IMR-90 (cell line): ENCODE measurements around the gene APP. TPM values are rescaled to one million over a fixed set of nuclear protein-coding genes. Genes with fewer than 3 reads are reported as not detected.

ENCODE experiments used
- ATAC-seq: fragments of 200-7000 bp; cut with Tn5 transposase; 2 replicates; pipeline ENCODE4 v1.9.1; 2020; ENCODE audit warnings: low read depth, mild to moderate bottlenecking, moderate library complexity
- BruUV-seq: library from RNA; stranded (reverse); fragments of 400-500 nt; replicated peaks from 2 replicates; lab custom pipeline; 2021; lab: Mats Ljungman, UMichigan
- CTCF ChIA-PET: fragments of 300-600 bp; formaldehyde crosslinking; extraction: SDS; loops from one replicate; lab custom pipeline; 2021; ENCODE audit warnings: antibody characterized with exemption; lab: Yijun Ruan, JAX
- POLR2A ChIA-PET: fragments of 300-600 bp; sonication (Branson Sonifier 250); formaldehyde crosslinking; loops from one replicate; lab custom pipeline; 2022; ENCODE audit warnings: antibody characterized with exemption; ENCODE audit not compliant: unreplicated experiment; lab: Charles Lee
- DNase-seq: peaks from one replicate; pipeline ENCODE4 v3.0.0; 2013
- H2AFZ ChIP-seq: replicated peaks from 2 replicates; pipeline ENCODE3; 2013; ENCODE audit warnings: low read length, mild to moderate bottlenecking; ENCODE audit not compliant: poor library complexity
- H2AK5ac ChIP-seq: 2 replicates; pipeline ENCODE4 v1.6.1; 2013; ENCODE audit warnings: low read depth, low read length, inconsistent platforms
- H2AK9ac ChIP-seq: replicated peaks from 2 replicates; pipeline ENCODE3; 2013; ENCODE audit warnings: mild to moderate bottlenecking, low read depth, low read length, moderate library complexity; ENCODE audit not compliant: poor library complexity
- H2BK120ac ChIP-seq: 2 replicates; pipeline ENCODE4 v1.6.1; 2013; ENCODE audit warnings: low read depth, low read length, inconsistent platforms
- H2BK15ac ChIP-seq: 3 replicates; pipeline ENCODE4 v1.6.1; 2013; ENCODE audit warnings: low read depth, low read length, inconsistent platforms
- H2BK20ac ChIP-seq: 2 replicates; pipeline ENCODE4 v1.6.1; 2013; ENCODE audit warnings: low read depth, mild to moderate bottlenecking, inconsistent platforms, low read length, moderate library complexity
- H2BK5ac ChIP-seq: 2 replicates; pipeline ENCODE4 v1.6.1; 2013; ENCODE audit warnings: mild to moderate bottlenecking, low read depth, low read length, inconsistent platforms; ENCODE audit not compliant: poor library complexity, severe bottlenecking
- H3K14ac ChIP-seq: replicated peaks from 2 replicates; pipeline ENCODE4 v1.6.1; 2013; ENCODE audit warnings: low read depth, low read length, inconsistent platforms
- H3K18ac ChIP-seq: 2 replicates; pipeline ENCODE4 v1.6.1; 2013; ENCODE audit warnings: low read depth, low read length, control low read depth
- H3K23ac ChIP-seq: 2 replicates; pipeline ENCODE4 v1.6.1; 2013; ENCODE audit warnings: low read depth, low read length, inconsistent platforms
- H3K27ac ChIP-seq: 2 replicates; pipeline ENCODE4 v1.5.1; 2013; ENCODE audit warnings: mild to moderate bottlenecking, control low read depth, low read length; ENCODE audit not compliant: insufficient read depth
- H3K27me3 ChIP-seq: 2 replicates; pipeline ENCODE4 v1.6.1; 2013; ENCODE audit warnings: low read length; ENCODE audit not compliant: control insufficient read depth, insufficient read depth
- H3K36me3 ChIP-seq: 2 replicates; pipeline ENCODE4 v1.6.1; 2013; ENCODE audit warnings: low read length, mixed read lengths; ENCODE audit not compliant: control insufficient read depth, insufficient read depth
- H3K4ac ChIP-seq: 2 replicates; pipeline ENCODE4 v1.6.1; 2013; ENCODE audit warnings: low read depth, low read length, inconsistent platforms
- H3K4me1 ChIP-seq: 2 replicates; pipeline ENCODE4 v1.6.1; 2013; ENCODE audit warnings: low read length, mixed read lengths; ENCODE audit not compliant: control insufficient read depth, insufficient read depth
- H3K4me2 ChIP-seq: 2 replicates; pipeline ENCODE4 v1.6.1; 2013; ENCODE audit warnings: low read depth, mild to moderate bottlenecking, control low read depth, low read length, moderate library complexity
- H3K4me3 ChIP-seq: 2 replicates; pipeline ENCODE4 v1.5.1; 2013; ENCODE audit warnings: low read depth, mild to moderate bottlenecking, control low read depth, low read length, moderate library complexity; ENCODE audit not compliant: insufficient read depth
- H3K56ac ChIP-seq: 2 replicates; pipeline ENCODE4 v1.6.1; 2013; ENCODE audit warnings: low read length, inconsistent platforms; ENCODE audit not compliant: insufficient read depth; ENCODE audit errors: extremely low read depth
- H3K79me1 ChIP-seq, 2 experiments: 2 replicates each; pipeline ENCODE4 v1.6.1; 2013; ENCODE audit warnings: low read length in 2 of 2, inconsistent platforms in 1 of 2, low read depth in 1 of 2
- H3K9ac ChIP-seq: 2 replicates; pipeline ENCODE4 v1.6.1; 2013; ENCODE audit warnings: low read depth, low read length, control low read depth
- H3K9me1 ChIP-seq: 2 replicates; pipeline ENCODE4 v1.6.1; 2013; ENCODE audit warnings: low read length, inconsistent platforms; ENCODE audit not compliant: insufficient read depth
- H3K9me3 ChIP-seq: 2 replicates; pipeline ENCODE4 v1.6.1; 2013; ENCODE audit warnings: low read length; ENCODE audit not compliant: control insufficient read depth, insufficient read depth
- H4K20me1 ChIP-seq: 2 replicates; pipeline ENCODE4 v1.6.1; 2013; ENCODE audit warnings: low read length, inconsistent platforms; ENCODE audit not compliant: insufficient read depth
- H4K5ac ChIP-seq: 2 replicates; pipeline ENCODE4 v1.6.1; 2013; ENCODE audit warnings: mild to moderate bottlenecking, low read depth, low read length, control low read depth
- H4K8ac ChIP-seq, 2 experiments: 2 replicates each; pipeline ENCODE4 v1.6.1; 2013; ENCODE audit warnings: low read depth in 2 of 2, low read length in 2 of 2, control low read depth in 1 of 2, inconsistent platforms in 1 of 2
- H4K91ac ChIP-seq: 2 replicates; pipeline ENCODE4 v1.6.1; 2013; ENCODE audit warnings: low read depth, low read length, inconsistent platforms; ENCODE audit not compliant: insufficient read depth
- CEBPB ChIP-seq: IDR thresholded peaks from 2 replicates; pipeline ENCODE4 v1.6.1; 2012; ENCODE audit warnings: low read depth, low read length, improper control_type of control experiment
- CHD1 ChIP-seq: IDR thresholded peaks from 2 replicates; pipeline ENCODE4 v1.6.1; 2012; ENCODE audit warnings: low read depth, low read length, improper control_type of control experiment
- CTCF ChIP-seq: conservative IDR thresholded peaks from 2 replicates; pipeline ENCODE4 v1.5.1; 2012; ENCODE audit warnings: mild to moderate bottlenecking, low read depth, low read length, improper control_type of control experiment
- ELK1 ChIP-seq: fragments of 150-350 bp; IDR thresholded peaks from 2 replicates; pipeline ENCODE4 v1.6.1; 2016; ENCODE audit warnings: low read depth, mild to moderate bottlenecking, low read length, moderate library complexity, borderline replicate concordance
- MAFK ChIP-seq: IDR thresholded peaks from 2 replicates; pipeline ENCODE4 v1.6.1; 2012; ENCODE audit warnings: low read depth, low read length, improper control_type of control experiment
- MAZ ChIP-seq: IDR thresholded peaks from 2 replicates; pipeline ENCODE4 v1.6.1; 2012; ENCODE audit warnings: low read depth, mild to moderate bottlenecking, low read length, improper control_type of control experiment, moderate library complexity, borderline replicate concordance
- MXI1 ChIP-seq: IDR thresholded peaks from 2 replicates; pipeline ENCODE4 v1.6.1; 2012; ENCODE audit warnings: low read depth, mild to moderate bottlenecking, low read length, moderate library complexity, borderline replicate concordance
- POLR2A ChIP-seq: IDR thresholded peaks from 2 replicates; pipeline ENCODE4 v1.6.1; 2012; ENCODE audit warnings: mild to moderate bottlenecking, low read depth, low read length
- USF2 ChIP-seq: fragments of 150-350 bp; IDR thresholded peaks from 2 replicates; pipeline ENCODE4 v1.6.1; 2017; ENCODE audit warnings: mild to moderate bottlenecking, antibody characterized with exemption, low read length, low read depth
- WGBS, 2 experiments: methylation state at CpG; one replicate each; pipeline versions ENCODE4 v1.1.5 to v1.1.7; 2013; ENCODE audit warnings: missing lambda C conversion rate in 2 of 2; ENCODE audit not compliant: insufficient read length in 1 of 2; ENCODE audit errors: extremely low coverage in 2 of 2; 5-methylcytosine and 5-hydroxymethylcytosine counted together
- dilution Hi-C: fragments of 300-500 bp; cut with HindIII; formaldehyde crosslinking; loops from one replicate; pipeline ENCODE4 v1.14.3; 2018; ENCODE audit warnings: low sequenced_read_pairs; ENCODE audit not compliant: unreplicated experiment
- in situ Hi-C: fragments of 300-500 bp; cut with MboI; formaldehyde crosslinking; loops from 3 replicates; pipeline ENCODE4 v1.14.3; 2019; ENCODE audit warnings: low sequenced_read_pairs, inconsistent platforms, mixed read lengths
- intact Hi-C: fragments of 100-400 bp; cut with micrococcal nuclease; formaldehyde crosslinking; loops from 2 replicates; pipeline ENCODE4 v1.10.0; 2022
- polyA plus RNA-seq, 3 experiments: library from polyadenylated mRNA; depleted of rRNA; stranded (reverse); fragments of >200 nt; gene quantifications; 2 replicates each; pipeline ENCODE4 v1.2.3, GENCODE V29; 2012; ENCODE audit warnings: low replicate concordance in 1 of 3
- total RNA-seq: library from RNA; depleted of rRNA; stranded (reverse); fragments of >200 nt; gene quantifications from 2 replicates; pipeline ENCODE4 v1.2.3, GENCODE V29; 2012

APP gene
- total and polyA plus RNA-seq, 2 of the 4 experiments (the other 2 are of a cell fraction), result 191 to 530 TPM

GRCh38 chr21:25939396-25939761 lies 231.2 kb downstream of the APP start:
- H3K9me3 ChIP-seq, result peaks cover 3% of the 10 kb centered on the region; the same call in 1 of the 2 replicates
- in situ Hi-C loops (no loop called here), dilution Hi-C loops (no loop called here), intact Hi-C loops (no loop called here)
- no peak overlapping the region for H2BK5ac ChIP-seq
- H4K5ac ChIP-seq, result no peak overlapping the region
- no peak overlapping the region for H2AK5ac ChIP-seq
- H3K9me1 ChIP-seq, result peaks cover 6% of the 10 kb centered on the region
- H2BK15ac ChIP-seq, result no peak overlapping the region
- H3K14ac ChIP-seq, result no peak overlapping the region
- H2AFZ ChIP-seq, result no peak overlapping the region
- no peak overlapping the region for H2BK120ac ChIP-seq
- H4K20me1 ChIP-seq, result no peaks in the 10 kb centered on the region
- DNase-seq, result no peak
- H3K36me3 ChIP-seq, result 0 out of 2 replicates have a peak, but pooled peaks cover 3% of the 10 kb centered on the region
- H3K4me2 ChIP-seq, result no peak overlapping the region
- no peak overlapping the region for H4K8ac ChIP-seq
- no CpG with 5 or more reads among the region's 1 CpG for WGBS, 2 experiments
- no peak overlapping the region for H3K27ac ChIP-seq
- TF ChIP-seq MAZ (no peak), MAFK (no peak), ELK1 (no peak), CEBPB (no peak), CTCF (no peak), MXI1 (no peak), POLR2A (no peak), USF2 (no peak), CHD1 (no peak)
- POLR2A ChIA-PET, result no interaction called here
- no peak overlapping the region for H3K23ac ChIP-seq
- no peak overlapping the region for H3K4ac ChIP-seq
- H3K9ac ChIP-seq, result no peak overlapping the region
- no peak overlapping the region for H2AK9ac ChIP-seq
- CTCF ChIA-PET, result no interaction called here
- peaks cover 0 to 28% of the 10 kb centered on the region in 2 experiments for H3K79me1 ChIP-seq
- H3K56ac ChIP-seq, result no peak overlapping the region
- no peaks in the 10 kb centered on the region for H3K27me3 ChIP-seq
- no peak overlapping the region for H3K4me3 ChIP-seq
- no peak overlapping the region for H2BK20ac ChIP-seq
- H4K91ac ChIP-seq, result no peak overlapping the region
- peaks cover 3% of the 10 kb centered on the region; the same call in 1 of the 2 replicates for H3K4me1 ChIP-seq
- no peak overlapping the region for H3K18ac ChIP-seq
- no peak for ATAC-seq
- no TSS peak for BruUV-seq
